Esophagus squamous epithelium (tissue), 4 donors: ENCODE measurements around the gene SLFNL1.

Experiments used
- CTCF ChIP-seq, 6 experiments: fragments of 450-650 bp in 4 of 6; fragments of 200-600 bp in 2 of 6; sonication (generic) in 2 of 6; IDR thresholded peaks; one replicate each; pipeline ENCODE4 v1.5.1; 2016 to 2019; ENCODE audit warnings: antibody characterized with exemption in 6 of 6, mild to moderate bottlenecking in 4 of 6, moderate library complexity in 4 of 6
- POLR2A ChIP-seq, 4 donors: fragments of 450-650 bp; IDR thresholded peaks; one replicate each; pipeline ENCODE4 v1.6.1; 2017; ENCODE audit warnings: antibody characterized with exemption in 4 of 4, mild to moderate bottlenecking in 4 of 4, moderate library complexity in 3 of 4

GRCh38 chr1:40985161-40985560 lies 36.4 kb downstream of the SLFNL1 start:
- TF ChIP-seq CTCF (IDR thresholded peaks at IDR 0.05) (no peak), POLR2A (IDR thresholded peaks at IDR 0.05) (no peak)
